IPS-NIHi7 (cell line): ENCODE data around the gene COP1.

Experiments used
- DNase-seq: peaks from one replicate; pipeline ENCODE4 v3.0.0; 2012; ENCODE audit warnings: mixed read lengths; ENCODE audit errors: extremely low spot score

COP1 gene

DNA sequence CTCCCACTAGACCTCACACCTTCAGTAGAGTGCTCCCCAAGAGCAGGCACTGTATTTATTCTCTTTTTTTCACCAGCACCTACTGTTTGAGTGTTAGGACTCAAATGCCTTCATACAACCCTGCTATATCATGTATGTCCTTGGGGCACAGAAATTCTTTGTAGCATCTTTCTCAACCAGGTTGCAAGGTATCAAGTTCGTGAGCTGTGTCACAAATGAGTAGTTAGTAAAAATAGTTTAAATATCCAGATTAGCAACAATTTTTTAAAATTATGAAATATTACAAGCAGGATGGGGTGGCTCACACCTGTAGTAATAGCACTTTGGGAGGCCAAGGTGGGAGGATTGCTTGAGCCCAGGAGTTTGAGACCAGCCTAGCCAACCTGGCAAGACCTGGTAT is 311.1 kb downstream of the COP1 start:
- no peak for DNase-seq
